PFSK-1 (cell line): ENCODE data around the gene RASGRF2.

Source experiments
- FOXP2 ChIP-seq: optimal IDR thresholded peaks from 2 replicates; pipeline ENCODE3; 2011; ENCODE audit warnings: borderline replicate concordance, control low read depth, inconsistent platforms; ENCODE audit not compliant: insufficient read depth; ENCODE audit errors: extremely low read length, extremely low read depth
- POLR2AphosphoS5 ChIP-seq: IDR thresholded peaks from 2 replicates; pipeline ENCODE4 v1.6.1; 2012; ENCODE audit warnings: low read depth, mild to moderate bottlenecking, control low read depth, low read length, moderate library complexity
- SIN3A ChIP-seq: IDR thresholded peaks from 2 replicates; pipeline ENCODE4 v1.6.1; 2012; ENCODE audit warnings: mild to moderate bottlenecking, low read length, moderate library complexity, borderline replicate concordance; ENCODE audit not compliant: insufficient read depth
- TAF1 ChIP-seq: IDR thresholded peaks from 2 replicates; pipeline ENCODE4 v1.6.1; 2012; ENCODE audit warnings: low read length, control low read depth, borderline replicate concordance; ENCODE audit not compliant: insufficient read depth
- TF ChIP-seq, protein P1 (sequence below), 2 experiments: IDR thresholded peaks; 2 replicates each; pipeline versions ENCODE4 v1.6.1 to v1.8.0; 2011 to 2012; ENCODE audit warnings: low read depth in 2 of 2, low read length in 2 of 2, control low read depth in 1 of 2, inconsistent platforms in 1 of 2, mild to moderate bottlenecking in 1 of 2, moderate library complexity in 1 of 2; ENCODE audit not compliant: insufficient read depth in 1 of 2

Gene RASGRF2

DNA sequence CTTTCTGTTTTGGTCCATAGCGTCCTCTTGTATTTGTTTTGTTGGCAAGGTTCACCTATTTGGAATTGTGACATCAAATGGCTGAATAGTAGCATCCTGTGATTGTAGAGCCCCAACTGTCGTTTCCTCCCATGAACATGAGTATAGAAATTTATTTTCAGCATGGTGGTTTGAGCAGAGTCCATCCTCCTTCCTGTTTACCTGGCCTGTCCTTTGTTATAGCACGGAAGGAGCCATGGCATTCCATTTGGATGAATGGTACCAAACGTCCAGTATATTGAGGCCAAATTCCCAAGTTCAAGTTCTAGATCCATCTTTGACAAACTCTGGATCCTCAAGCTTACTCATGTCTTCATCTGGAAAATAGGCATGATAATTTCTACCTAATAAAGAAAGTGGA lies 16.8 kb downstream of the RASGRF2 start:
- TF ChIP-seq FOXP2: no peak
- TF ChIP-seq POLR2AphosphoS5: no peak
- no peak for TF ChIP-seq TAF1
- TF ChIP-seq SIN3A: no peak
- TF ChIP-seq, protein P1, sequence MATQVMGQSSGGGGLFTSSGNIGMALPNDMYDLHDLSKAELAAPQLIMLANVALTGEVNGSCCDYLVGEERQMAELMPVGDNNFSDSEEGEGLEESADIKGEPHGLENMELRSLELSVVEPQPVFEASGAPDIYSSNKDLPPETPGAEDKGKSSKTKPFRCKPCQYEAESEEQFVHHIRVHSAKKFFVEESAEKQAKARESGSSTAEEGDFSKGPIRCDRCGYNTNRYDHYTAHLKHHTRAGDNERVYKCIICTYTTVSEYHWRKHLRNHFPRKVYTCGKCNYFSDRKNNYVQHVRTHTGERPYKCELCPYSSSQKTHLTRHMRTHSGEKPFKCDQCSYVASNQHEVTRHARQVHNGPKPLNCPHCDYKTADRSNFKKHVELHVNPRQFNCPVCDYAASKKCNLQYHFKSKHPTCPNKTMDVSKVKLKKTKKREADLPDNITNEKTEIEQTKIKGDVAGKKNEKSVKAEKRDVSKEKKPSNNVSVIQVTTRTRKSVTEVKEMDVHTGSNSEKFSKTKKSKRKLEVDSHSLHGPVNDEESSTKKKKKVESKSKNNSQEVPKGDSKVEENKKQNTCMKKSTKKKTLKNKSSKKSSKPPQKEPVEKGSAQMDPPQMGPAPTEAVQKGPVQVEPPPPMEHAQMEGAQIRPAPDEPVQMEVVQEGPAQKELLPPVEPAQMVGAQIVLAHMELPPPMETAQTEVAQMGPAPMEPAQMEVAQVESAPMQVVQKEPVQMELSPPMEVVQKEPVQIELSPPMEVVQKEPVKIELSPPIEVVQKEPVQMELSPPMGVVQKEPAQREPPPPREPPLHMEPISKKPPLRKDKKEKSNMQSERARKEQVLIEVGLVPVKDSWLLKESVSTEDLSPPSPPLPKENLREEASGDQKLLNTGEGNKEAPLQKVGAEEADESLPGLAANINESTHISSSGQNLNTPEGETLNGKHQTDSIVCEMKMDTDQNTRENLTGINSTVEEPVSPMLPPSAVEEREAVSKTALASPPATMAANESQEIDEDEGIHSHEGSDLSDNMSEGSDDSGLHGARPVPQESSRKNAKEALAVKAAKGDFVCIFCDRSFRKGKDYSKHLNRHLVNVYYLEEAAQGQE (IDR thresholded peaks at IDR 0.05; ENCODE audit: insufficient read depth in 1 of 2, low read depth in 2 of 2, low read length in 2 of 2): no peak

DNA sequence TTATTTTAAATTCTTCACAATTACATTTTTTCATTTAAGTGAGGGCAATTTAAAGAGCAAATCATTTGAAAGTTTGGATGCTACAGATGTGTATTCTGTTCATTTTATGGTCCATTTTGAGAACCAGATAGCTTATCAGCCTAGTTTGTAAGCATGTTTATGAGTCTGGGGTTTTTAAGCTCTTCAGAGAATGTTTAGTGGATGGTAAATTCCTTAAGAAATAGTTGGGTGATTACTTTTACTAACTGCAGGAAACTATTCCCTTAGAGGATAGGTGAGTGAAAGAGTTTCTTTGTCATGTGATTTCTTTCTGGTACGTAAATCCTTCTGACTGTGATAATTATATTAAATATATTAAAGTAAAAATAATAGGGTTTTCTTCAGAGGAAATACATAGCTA lies 17.6 kb downstream of the RASGRF2 start:
- TF ChIP-seq SIN3A: no peak
- TF ChIP-seq POLR2AphosphoS5: no peak
- TF ChIP-seq TAF1: no peak
- no peak for TF ChIP-seq FOXP2
- TF ChIP-seq, protein P1 (IDR thresholded peaks at IDR 0.05; ENCODE audit: insufficient read depth in 1 of 2, low read depth in 2 of 2, low read length in 2 of 2): no peak

DNA sequence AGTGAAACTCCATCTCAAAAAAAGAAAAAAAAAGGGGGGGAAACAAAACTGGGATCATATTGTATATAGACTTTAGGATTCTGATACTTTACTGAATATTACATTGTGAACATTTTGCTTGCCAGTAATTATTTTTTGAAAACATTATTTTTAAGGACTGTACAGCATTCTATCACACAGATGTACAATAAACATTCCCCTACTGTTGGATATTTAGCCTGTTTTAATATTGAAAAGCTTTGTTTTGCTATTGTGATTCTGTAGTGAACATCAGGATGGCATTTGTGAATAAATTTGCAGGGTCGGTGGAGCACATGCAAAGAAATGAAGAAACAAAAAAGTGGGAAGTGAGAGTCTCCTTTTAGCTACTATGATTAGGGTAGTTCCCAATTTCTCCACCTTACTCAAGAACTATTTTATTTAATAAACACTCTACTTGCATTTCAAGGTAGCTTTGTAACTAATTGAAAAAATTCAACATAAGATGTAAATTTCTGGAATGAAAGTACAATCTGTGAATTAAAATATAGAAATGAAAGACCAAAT lies 18.7 kb downstream of the RASGRF2 start:
- TF ChIP-seq SIN3A (no peak), FOXP2 (no peak), TAF1 (no peak), POLR2AphosphoS5 (no peak)
- TF ChIP-seq, protein P1 (IDR thresholded peaks at IDR 0.05; ENCODE audit: insufficient read depth in 1 of 2, low read depth in 2 of 2, low read length in 2 of 2): no peak

DNA sequence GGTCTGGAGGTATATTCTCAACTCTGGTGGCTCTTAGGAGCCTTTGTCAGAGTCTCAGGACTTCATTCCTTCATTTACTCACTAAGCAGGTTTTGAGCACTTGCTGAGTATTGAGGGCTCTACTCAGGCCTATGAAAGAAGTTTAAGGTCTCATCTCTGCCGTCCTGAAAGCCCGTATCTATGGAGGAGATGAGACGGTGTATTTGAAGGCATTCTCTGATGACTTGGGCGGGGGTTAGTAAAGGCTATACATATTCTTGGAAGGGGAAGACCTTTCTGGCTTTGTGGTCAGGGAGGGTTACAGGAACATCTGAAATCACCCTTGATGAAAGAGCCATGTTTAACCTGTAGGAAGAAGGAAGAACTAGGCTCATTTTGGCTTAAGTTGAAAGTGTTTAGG lies 21.9 kb downstream of the RASGRF2 start:
- TF ChIP-seq POLR2AphosphoS5: no peak
- TF ChIP-seq, protein P1 (IDR thresholded peaks at IDR 0.05; ENCODE audit: insufficient read depth in 1 of 2, low read depth in 2 of 2, low read length in 2 of 2): no peak
- no peak for TF ChIP-seq TAF1
- TF ChIP-seq FOXP2: no peak
- TF ChIP-seq SIN3A: no peak
